CD4-positive, alpha-beta T cell treated with Interleukin-6 at 100 ng/mL for 8 hours (primary cell): ENCODE measurements around the gene ERCC2.

Experiments used
- DNase-seq: peaks from one replicate; pipeline ENCODE4 v3.0.0-alpha.2; 2020; ENCODE audit warnings: mixed read lengths, low spot score

ERCC2 gene

DNA sequence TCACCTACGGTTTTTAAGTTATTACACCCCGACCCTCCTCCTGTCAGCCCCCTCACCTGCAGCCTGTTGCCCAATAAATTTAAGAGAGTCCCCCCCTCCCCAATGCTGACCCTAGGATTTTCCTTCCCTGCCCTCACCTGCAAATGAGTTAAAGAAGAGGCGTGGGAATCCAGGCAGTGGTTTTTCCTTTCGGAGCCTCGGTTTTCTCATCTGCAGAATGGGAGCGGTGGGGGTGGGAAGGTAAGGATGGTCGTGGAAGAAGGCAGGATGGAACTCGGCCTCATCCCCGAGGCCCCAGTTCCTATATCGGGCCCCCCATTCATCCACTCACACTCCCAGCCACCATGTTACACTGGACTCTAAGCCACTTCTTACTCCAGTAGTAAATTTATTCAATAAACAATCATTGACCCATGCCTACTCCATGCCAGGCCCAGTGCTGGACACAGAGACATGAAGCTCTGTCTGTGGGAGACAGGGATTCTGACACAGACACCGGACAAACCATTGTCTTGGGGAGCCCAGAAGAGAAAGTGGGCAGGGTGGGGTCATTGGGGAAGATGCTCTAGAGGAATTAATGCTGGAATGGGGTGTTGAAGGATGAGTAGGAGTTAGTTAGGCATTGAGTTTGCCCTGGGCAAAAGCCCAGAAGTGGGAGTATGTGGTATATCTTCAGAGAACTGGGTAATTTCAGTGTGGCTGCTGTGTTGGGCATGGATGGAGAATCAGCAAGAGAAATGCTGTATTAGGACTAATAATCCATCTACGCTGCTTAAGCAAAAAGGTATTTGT is 66.9 kb downstream of the ERCC2 start:
- no peak for DNase-seq

DNA sequence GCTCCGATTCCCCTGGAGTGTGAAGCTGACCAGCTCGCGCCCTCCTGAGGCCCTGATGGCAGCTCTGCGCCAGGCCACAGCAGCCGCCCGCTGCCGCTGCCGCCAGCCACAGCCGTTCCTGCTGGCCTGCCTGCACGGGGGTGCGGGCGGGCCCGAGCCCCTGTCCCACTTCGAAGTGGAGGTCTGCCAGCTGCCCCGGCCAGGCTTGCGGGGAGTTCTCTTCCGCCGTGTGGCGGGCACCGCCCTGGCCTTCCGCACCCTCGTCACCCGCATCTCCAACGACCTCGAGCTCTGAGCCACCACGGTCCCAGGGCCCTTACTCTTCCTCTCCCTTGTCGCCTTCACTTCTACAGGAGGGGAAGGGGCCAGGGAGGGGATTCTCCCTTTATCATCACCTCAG is 68.0 kb downstream of the ERCC2 start:
- no peak for DNase-seq
